GM12801 (cell line): ENCODE data around the gene MYO10.

Source experiments
- CTCF ChIP-seq: IDR thresholded peaks from one replicate; pipeline ENCODE4 v1.5.1; 2011; ENCODE audit warnings: control low read depth; ENCODE audit not compliant: insufficient read length; ENCODE audit errors: extremely low read depth

The MYO10 gene

GRCh38 chr5:16936150-16936988, at the start of gene MYO10:
MYO10 (minus strand) TSS chr5:16936288; CDS start chr5:16935808, 480 bp downstream.
- no peak for TF ChIP-seq CTCF

DNA sequence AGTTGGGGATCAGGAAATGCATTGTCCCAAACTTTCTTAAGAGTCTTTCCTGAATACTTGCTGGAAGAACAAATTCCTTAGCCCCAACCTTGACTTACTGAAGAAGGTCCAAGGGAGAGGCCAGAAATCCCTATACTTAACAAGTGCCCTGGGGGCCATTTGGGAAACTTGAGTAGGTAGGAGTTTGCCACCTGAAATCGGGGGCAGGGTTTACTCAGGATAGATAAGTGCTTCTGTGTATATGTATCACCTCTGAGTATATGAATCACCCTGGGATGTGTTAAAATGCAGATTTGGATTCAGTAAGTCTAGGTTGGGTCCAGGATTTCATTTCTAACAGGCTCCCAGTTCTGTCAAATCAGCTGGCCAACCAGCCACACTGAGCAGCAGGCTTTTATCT, 47.9 kb upstream of the MYO10 start:
- no peak for TF ChIP-seq CTCF

DNA sequence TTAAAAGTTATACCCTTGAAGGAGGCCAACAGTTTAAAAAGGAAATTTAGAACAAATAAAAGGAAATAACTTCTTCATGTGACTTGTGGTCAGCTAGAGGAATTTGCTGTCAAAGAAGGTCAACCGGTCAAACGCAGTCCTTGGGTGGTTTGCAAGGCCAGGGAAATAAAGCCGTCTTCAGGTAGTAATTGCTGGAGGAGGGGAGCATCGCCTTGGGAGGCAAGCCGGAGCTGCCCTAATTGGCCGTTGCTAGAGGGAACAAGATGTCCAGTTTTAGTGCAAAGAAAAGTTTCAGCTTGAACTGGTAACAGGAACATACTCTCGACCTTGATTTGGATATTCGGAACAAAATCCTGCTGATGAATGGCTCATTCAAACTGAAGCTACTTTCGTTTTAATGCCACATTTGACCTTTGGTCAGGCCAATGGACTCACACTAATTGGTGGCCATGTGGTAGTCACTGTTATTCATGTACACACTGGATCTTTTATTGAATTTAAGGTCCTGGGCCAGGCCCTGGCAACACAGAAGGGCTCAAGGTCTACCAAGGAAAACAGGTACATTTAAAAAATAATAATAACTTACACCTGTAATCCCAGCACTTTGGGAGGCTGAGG, 47.0 kb upstream of the MYO10 start:
- TF ChIP-seq CTCF, result no peak

- no peak for TF ChIP-seq CTCF
These were observed 45.6 kb upstream of the MYO10 start for GRCh38 chr5:16981700-16982099.

DNA sequence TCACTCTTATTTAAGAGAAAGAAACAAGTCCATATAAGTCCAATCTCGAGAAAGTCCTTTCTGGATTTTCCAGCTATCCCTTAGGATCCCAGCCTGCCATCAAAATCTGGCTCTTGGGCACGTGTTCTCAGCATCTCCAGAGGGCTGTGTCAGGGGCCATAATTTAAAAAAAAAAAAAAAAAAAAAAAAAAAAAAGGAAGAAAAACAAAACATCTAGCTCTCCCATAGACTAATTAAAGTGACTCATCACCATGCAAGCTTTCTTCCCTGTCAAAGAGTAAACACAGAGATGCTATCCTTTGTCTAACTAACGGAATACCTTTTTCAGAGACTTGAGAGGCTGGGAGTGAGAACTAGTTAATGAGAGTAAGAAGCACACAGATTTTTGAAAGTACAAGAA, 44.9 kb upstream of the MYO10 start:
- TF ChIP-seq CTCF, result no peak

DNA sequence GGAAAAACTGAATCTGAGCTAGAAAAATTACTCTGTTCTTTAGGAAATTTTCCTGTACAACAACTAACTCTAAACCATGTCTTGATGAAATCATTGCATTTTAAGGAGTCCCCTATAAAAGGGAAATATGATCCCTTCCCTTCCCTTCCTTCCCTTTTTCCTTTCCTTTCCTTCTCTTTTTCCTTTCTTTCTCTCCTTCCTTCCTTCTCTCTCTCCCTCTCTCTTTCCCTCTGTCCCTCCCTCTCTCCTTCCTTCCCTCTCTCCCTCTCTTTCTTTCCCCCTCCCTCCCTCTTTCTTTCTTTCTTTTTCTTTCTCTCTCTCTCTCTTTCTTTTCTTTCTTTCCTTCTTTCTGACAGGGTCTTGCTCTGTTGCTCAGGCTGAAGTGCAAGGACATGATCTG, 42.2 kb upstream of the MYO10 start:
- no peak for TF ChIP-seq CTCF

GRCh38 chr5:16976625-16977008, 40.5 kb upstream of the MYO10 start:
- no peak for TF ChIP-seq CTCF
